GM23248 (cell line): ENCODE data around the gene ANKDD1A.

Experiments
- EZH2 ChIP-seq: fragments of 200-600 bp; sonication (generic); IDR thresholded peaks from 2 replicates; pipeline ENCODE4 v1.6.1; 2018; ENCODE audit warnings: antibody characterized with exemption, mild to moderate bottlenecking; ENCODE audit not compliant: insufficient read depth, poor library complexity, severe bottlenecking
- EZH2phosphoT487 ChIP-seq: fragments of 200-600 bp; sonication (generic); IDR thresholded peaks from 2 replicates; pipeline ENCODE4 v1.6.1; 2018; ENCODE audit warnings: antibody characterized with exemption, moderate library complexity, mild to moderate bottlenecking, low read depth; ENCODE audit not compliant: insufficient read depth

DNA sequence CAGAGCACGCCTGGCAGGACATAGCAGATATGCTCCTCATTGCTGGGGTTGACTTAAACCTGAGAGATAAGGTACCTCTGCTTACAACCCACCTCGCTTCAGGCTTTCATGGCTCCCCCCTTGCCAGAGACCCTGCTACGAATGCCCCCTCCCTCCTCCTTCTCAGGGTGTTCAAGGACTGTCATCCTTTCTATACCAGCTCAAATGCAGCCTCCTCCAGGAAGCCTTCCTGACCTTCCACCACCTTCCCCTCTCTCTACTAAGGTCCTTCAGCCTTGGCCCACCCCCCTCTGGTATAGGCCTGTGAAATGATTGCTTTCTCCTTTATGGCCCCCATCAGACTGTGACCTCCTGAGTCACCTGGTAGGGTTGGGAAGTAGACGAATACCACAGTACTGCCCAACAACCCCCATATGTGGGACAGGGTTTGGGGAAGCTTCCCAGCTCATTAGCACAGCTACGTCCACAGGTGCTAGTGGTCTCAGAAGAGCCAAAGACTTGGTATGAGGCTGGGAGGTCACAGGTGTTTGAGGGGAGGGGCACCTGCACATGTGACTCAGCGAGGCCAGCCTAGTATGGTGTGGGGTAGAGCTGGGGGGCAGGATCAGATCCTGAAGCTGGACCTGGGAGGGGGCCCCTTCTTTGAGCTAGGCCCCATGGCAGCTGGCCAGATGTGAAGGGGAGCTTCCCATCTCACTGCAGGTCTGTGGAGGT is 32.0 kb downstream of the ANKDD1A start:
- TF ChIP-seq EZH2 (no peak), EZH2phosphoT487 (no peak)
